GM20000 (cell line): ENCODE measurements around the gene UVSSA.
"Not testable (repeated sequence)": the region's sequence is repeated elsewhere in the genome, so short reads cannot be mapped to it uniquely, and the experiment has no call there.

ENCODE experiments used
- DNase-seq: peaks from one replicate; pipeline ENCODE4 v3.0.0; 2012; ENCODE audit warnings: low spot score
- CTCF ChIP-seq: IDR thresholded peaks from 2 replicates; pipeline ENCODE4 v1.5.1; 2012; ENCODE audit warnings: mild to moderate bottlenecking, control low read depth; ENCODE audit errors: extremely low read depth, missing control alignments

The UVSSA gene

GRCh38 chr4:1318488-1319213, 28.4 kb upstream of the UVSSA start:
- no peak for DNase-seq
- no peak for TF ChIP-seq CTCF

GRCh38 chr4:1321486-1321885, 25.5 kb upstream of the UVSSA start:
- DNase-seq, result no peak
- no peak for TF ChIP-seq CTCF

GRCh38 chr4:1321946-1322650, 24.9 kb upstream of the UVSSA start:
- no peak for TF ChIP-seq CTCF
- no peak for DNase-seq

GRCh38 chr4:1323280-1323634, 23.8 kb upstream of the UVSSA start:
- no peak for TF ChIP-seq CTCF
- no peak for DNase-seq

GRCh38 chr4:1323635-1324442, 23.2 kb upstream of the UVSSA start:
- DNase-seq, result no peak
- TF ChIP-seq CTCF, result no peak

GRCh38 chr4:1324443-1325175, 22.4 kb upstream of the UVSSA start:
- DNase-seq, result not testable (repeated sequence)

GRCh38 chr4:1325176-1325480, 21.9 kb upstream of the UVSSA start:
- DNase-seq, result no peak
- TF ChIP-seq CTCF, result no peak
